ENCODE results near the gene MID1IP1. TPM values are rescaled to one million over a fixed set of nuclear protein-coding genes. Genes with fewer than 3 reads are reported as not detected.

The MID1IP1 gene
- total and polyA plus RNA-seq, 7 donors: 11.0 to 129 (median 91.2) TPM

DNA sequence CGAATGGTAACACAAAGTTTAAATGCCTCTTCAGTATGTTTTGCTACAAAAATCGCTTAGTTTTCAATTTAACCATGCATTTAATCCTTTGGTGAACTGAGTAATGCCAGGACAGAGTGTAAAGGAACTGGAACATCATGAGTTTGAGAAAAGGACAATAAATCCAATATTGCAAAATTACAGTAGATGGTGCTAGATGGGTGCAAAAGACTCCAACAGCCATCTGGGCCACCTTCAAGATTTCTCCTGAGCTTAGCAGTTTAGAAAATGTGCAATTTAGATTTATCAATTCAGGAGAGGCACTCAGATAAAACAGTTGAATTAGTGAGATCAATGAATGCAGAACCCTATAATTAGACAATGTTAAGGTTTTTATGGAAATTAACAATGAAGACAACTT lies 33.2 kb upstream of the MID1IP1 start:
- Histone ChIP-seq H3K9me3 (no peaks in the 10 kb centered on the region), H3K27me3 (ENCODE audit: insufficient read depth in 3 of 3, low read length in 2 of 3) (no peaks in the 10 kb centered on the region), H3K4me1 (no peaks in the 10 kb centered on the region), H3K36me3 (ENCODE audit: insufficient read depth in 1 of 2, low read depth in 1 of 2) (no peaks in the 10 kb centered on the region), H3K27ac (no peak overlapping the region), H3K4me3 (no peak overlapping the region)
- TF ChIP-seq, protein P1, sequence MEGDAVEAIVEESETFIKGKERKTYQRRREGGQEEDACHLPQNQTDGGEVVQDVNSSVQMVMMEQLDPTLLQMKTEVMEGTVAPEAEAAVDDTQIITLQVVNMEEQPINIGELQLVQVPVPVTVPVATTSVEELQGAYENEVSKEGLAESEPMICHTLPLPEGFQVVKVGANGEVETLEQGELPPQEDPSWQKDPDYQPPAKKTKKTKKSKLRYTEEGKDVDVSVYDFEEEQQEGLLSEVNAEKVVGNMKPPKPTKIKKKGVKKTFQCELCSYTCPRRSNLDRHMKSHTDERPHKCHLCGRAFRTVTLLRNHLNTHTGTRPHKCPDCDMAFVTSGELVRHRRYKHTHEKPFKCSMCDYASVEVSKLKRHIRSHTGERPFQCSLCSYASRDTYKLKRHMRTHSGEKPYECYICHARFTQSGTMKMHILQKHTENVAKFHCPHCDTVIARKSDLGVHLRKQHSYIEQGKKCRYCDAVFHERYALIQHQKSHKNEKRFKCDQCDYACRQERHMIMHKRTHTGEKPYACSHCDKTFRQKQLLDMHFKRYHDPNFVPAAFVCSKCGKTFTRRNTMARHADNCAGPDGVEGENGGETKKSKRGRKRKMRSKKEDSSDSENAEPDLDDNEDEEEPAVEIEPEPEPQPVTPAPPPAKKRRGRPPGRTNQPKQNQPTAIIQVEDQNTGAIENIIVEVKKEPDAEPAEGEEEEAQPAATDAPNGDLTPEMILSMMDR (IDR thresholded peaks at IDR 0.05): peak; percentile 46
- peak in 3 of 4 donors; percentile 44 to 71 (median 48) for ATAC-seq
- WGBS, 3 donors: 39 to 58% (median 55%) methylated on average over 2 of the region's 2 CpGs
- intact Hi-C loops (cut with DNase I): loop anchor here (5.0 to 10.0 kb wide), 2 partner anchors 384 to 477 kb away; no protein-coding TSS in a partner anchor
- no peak for DNase-seq

DNA sequence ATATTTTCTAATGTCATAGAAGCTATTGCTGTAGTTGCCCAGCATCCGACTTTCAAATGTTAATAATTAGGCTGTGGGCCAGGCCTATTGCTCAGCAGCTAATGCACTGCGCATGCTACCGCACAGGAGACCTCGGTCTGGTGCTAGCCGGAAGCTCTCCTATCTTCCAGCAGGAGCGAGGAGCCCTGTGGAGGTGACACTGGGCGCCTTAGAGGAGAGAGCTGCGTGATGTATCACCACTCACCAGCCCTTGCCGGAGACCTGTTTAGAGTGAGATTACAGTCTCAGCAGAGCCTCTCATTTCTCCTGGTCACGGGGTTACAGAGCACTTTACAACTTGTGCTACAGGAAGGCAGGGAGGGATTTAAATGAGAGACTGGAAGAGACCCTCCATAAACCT lies 31.1 kb upstream of the MID1IP1 start:
- ATAC-seq: no peak
- intact Hi-C loops (cut with DNase I): loop anchor here in 1 of 2 donors (10.0 kb wide), 1 partner anchor 215 kb away; no protein-coding TSS in a partner anchor

DNA sequence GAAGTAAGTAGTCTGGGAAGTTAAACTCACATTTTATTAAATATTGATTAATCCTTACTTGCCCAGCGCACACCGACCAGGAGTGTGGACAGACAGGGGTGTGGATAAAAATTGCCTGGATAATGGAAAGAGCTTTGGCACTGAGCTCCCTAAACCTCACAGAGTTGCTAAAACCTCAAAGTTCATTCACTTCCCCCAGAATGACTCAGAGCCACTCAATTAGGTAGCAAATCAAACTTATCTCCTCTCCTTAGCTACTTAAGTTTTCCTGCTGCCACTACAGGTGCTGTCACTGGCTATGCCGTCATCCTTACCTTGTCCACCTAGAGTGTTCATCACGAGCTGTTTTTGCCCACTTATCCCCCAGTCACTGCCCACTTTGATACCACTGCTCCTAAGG lies 27.0 kb upstream of the MID1IP1 start:
- Histone ChIP-seq H3K27me3 (ENCODE audit: insufficient read depth in 3 of 3, low read length in 2 of 3) (no peaks in the 10 kb centered on the region), H3K27ac (no peak overlapping the region), H3K36me3 (ENCODE audit: insufficient read depth in 1 of 2, low read depth in 1 of 2) (no peaks in the 10 kb centered on the region), H3K4me3 (no peak overlapping the region), H3K4me1 (no peaks in the 10 kb centered on the region), H3K9me3 (no peaks in the 10 kb centered on the region)
- 76 to 100% (median 85%) methylated on average over 4 of the region's 4 CpGs for WGBS, 3 donors
- no peak for ATAC-seq
- intact Hi-C loops (cut with DNase I): loop anchor here in 1 of 2 donors (10.0 kb wide), 1 partner anchor 211 kb away; no protein-coding TSS in a partner anchor
- no peak for DNase-seq
- TF ChIP-seq, protein P1 (IDR thresholded peaks at IDR 0.05): no peak

More for the DNA sequence above, 31.1 kb upstream of the MID1IP1 start:
- H3K36me3 ChIP-seq (ENCODE audit: insufficient read depth in 1 of 2, low read depth in 1 of 2): no peaks in the 10 kb centered on the region
- TF ChIP-seq, protein P1 (IDR thresholded peaks at IDR 0.05): no peak
- H3K4me1 ChIP-seq: no peaks in the 10 kb centered on the region
- WGBS, 3 donors: 85 to 94% (median 93%) methylated on average over 10 of the region's 10 CpGs
- no peak overlapping the region for H3K27ac ChIP-seq
- no peaks in the 10 kb centered on the region for H3K27me3 ChIP-seq (ENCODE audit: insufficient read depth in 3 of 3, low read length in 2 of 3)
- H3K4me3 ChIP-seq: no peak overlapping the region
- H3K9me3 ChIP-seq: no peaks in the 10 kb centered on the region
- no peak for DNase-seq

DNA sequence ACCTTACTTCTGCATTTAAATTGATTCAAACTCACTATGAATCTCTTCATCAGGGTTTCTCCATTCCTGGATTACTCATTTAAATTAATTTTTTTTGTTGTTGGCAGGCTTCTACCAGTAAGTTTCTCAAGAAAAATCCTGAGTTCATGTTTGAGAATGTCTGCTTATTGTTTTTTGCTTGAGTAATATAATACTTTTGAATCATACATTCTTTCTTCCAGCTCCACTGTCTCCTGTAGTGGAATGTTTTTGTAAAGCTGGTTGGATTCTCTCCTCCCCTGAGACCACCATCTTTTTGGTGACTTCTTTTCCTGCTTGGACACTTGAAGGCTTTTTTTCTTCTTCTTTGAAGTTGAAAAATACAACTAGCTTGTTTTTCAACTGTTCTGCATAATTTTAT lies 4.3 kb upstream of the MID1IP1 start:
- H3K4me3 ChIP-seq: no peak overlapping the region
- TF ChIP-seq, protein P1 (IDR thresholded peaks at IDR 0.05): no peak
- no peak overlapping the region for H3K27ac ChIP-seq
- DNase-seq: no peak
- H3K4me1 ChIP-seq: no peaks in the 10 kb centered on the region
- no peak for ATAC-seq
- intact Hi-C loops (cut with DNase I): no loop called here
- H3K9me3 ChIP-seq: no peaks in the 10 kb centered on the region
- peaks cover 0 to 8% (median 0%) of the 10 kb centered on the region in 3 donors for H3K27me3 ChIP-seq (ENCODE audit: insufficient read depth in 3 of 3, low read length in 2 of 3)
- no peaks in the 10 kb centered on the region for H3K36me3 ChIP-seq (ENCODE audit: insufficient read depth in 1 of 2, low read depth in 1 of 2)

DNA sequence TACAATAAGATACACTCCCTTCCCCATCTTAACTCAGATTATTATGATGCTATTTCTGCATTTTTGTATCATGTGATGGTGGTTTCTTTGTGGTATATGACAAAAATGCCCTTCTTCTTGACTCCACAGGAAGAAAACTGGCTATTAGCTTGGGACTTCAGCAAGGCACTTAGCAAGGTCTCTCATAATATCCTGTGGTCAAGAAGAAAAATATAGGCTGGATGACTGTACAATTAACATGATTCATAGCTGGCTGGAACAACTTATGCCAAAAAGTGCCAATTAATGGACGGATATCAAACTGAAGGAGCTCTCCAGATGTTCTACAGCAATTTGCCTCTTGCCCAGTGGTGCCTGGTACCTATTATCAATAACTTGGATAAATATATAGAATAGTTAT lies 2.3 kb upstream of the MID1IP1 start:
- Histone ChIP-seq H3K4me1 (no peaks in the 10 kb centered on the region), H3K4me3 (no peak overlapping the region), H3K27me3 (ENCODE audit: insufficient read depth in 3 of 3, low read length in 2 of 3) (peaks cover 0 to 8% (median 0%) of the 10 kb centered on the region in 3 donors), H3K27ac (no peak overlapping the region), H3K9me3 (no peaks in the 10 kb centered on the region), H3K36me3 (ENCODE audit: insufficient read depth in 1 of 2, low read depth in 1 of 2) (no peaks in the 10 kb centered on the region)
- DNase-seq: no peak
- TF ChIP-seq, protein P1 (IDR thresholded peaks at IDR 0.05): no peak
- intact Hi-C loops (cut with DNase I): no loop called here
- no peak for ATAC-seq
- 64 to 100% (median 76%) methylated on average over 1 of the region's 1 CpG for WGBS, 3 donors
